ENCODE data around the gene GHRH. TPM values are rescaled to one million over a fixed set of nuclear protein-coding genes. Genes with fewer than 3 reads are reported as not detected.

The GHRH gene
- total RNA-seq, 1 donor from 2014 or later = not detected

- TF ChIP-seq CTCF (IDR thresholded peaks at IDR 0.05; ENCODE audit: insufficient read depth, low read length, poor library complexity, severe bottlenecking) = no peak
- Histone ChIP-seq H3K27me3 (ENCODE audit: control insufficient read depth, insufficient read depth, low read length) (no peaks in the 10 kb centered on the region), H3K4me3 (ENCODE audit: low read depth, low read length) (no peak overlapping the region), H3K36me3 (ENCODE audit: control insufficient read depth, insufficient read depth, low read length) (no peaks in the 10 kb centered on the region)
- no peak for DNase-seq (ENCODE audit: low read depth)
Observed at GRCh38 chr20:37305839-37306238, 44.2 kb upstream of the GHRH start.

- no peak for TF ChIP-seq CTCF (IDR thresholded peaks at IDR 0.05; ENCODE audit: insufficient read depth, low read length, poor library complexity, severe bottlenecking)
- H3K36me3 ChIP-seq (ENCODE audit: control insufficient read depth, insufficient read depth, low read length) = no peaks in the 10 kb centered on the region
- DNase-seq (ENCODE audit: low read depth) = no peak
- H3K27me3 ChIP-seq (ENCODE audit: control insufficient read depth, insufficient read depth, low read length) = no peaks in the 10 kb centered on the region
- H3K4me3 ChIP-seq (ENCODE audit: low read depth, low read length) = no peak overlapping the region
Observed at GRCh38 chr20:37305079-37305478, 43.5 kb upstream of the GHRH start.

- DNase-seq (ENCODE audit: low read depth) = no peak
- H3K4me3 ChIP-seq (ENCODE audit: low read depth, low read length) = no peak overlapping the region
- H3K27me3 ChIP-seq (ENCODE audit: control insufficient read depth, insufficient read depth, low read length) = no peaks in the 10 kb centered on the region
- H3K36me3 ChIP-seq (ENCODE audit: control insufficient read depth, insufficient read depth, low read length) = no peaks in the 10 kb centered on the region
- TF ChIP-seq CTCF (IDR thresholded peaks at IDR 0.05; ENCODE audit: insufficient read depth, low read length, poor library complexity, severe bottlenecking) = no peak
Observed at GRCh38 chr20:37303637-37304036, 42.0 kb upstream of the GHRH start.

- no peak for DNase-seq (ENCODE audit: low read depth)
- no peak for TF ChIP-seq CTCF (IDR thresholded peaks at IDR 0.05; ENCODE audit: insufficient read depth, low read length, poor library complexity, severe bottlenecking)
- H3K4me3 ChIP-seq (ENCODE audit: low read depth, low read length) = no peak overlapping the region
- H3K36me3 ChIP-seq (ENCODE audit: control insufficient read depth, insufficient read depth, low read length) = no peaks in the 10 kb centered on the region
- no peaks in the 10 kb centered on the region for H3K27me3 ChIP-seq (ENCODE audit: control insufficient read depth, insufficient read depth, low read length)
Observed at GRCh38 chr20:37302981-37303380, 41.4 kb upstream of the GHRH start.

GRCh38 chr20:37301558-37301957, 39.9 kb upstream of the GHRH start:
- DNase-seq (ENCODE audit: low read depth) = no peak
- H3K36me3 ChIP-seq (ENCODE audit: control insufficient read depth, insufficient read depth, low read length) = no peaks in the 10 kb centered on the region
- no peak for TF ChIP-seq CTCF (IDR thresholded peaks at IDR 0.05; ENCODE audit: insufficient read depth, low read length, poor library complexity, severe bottlenecking)

GRCh38 chr20:37301120-37301519, 39.5 kb upstream of the GHRH start:
- no peak for DNase-seq (ENCODE audit: low read depth)
- Histone ChIP-seq H3K27me3 (ENCODE audit: control insufficient read depth, insufficient read depth, low read length) (no peaks in the 10 kb centered on the region), H3K4me3 (ENCODE audit: low read depth, low read length) (no peak overlapping the region), H3K36me3 (ENCODE audit: control insufficient read depth, insufficient read depth, low read length) (no peaks in the 10 kb centered on the region)
- no peak for TF ChIP-seq CTCF (IDR thresholded peaks at IDR 0.05; ENCODE audit: insufficient read depth, low read length, poor library complexity, severe bottlenecking)

More at GRCh38 chr20:37301558-37301957, 39.9 kb upstream of the GHRH start:
- Histone ChIP-seq H3K4me3 (ENCODE audit: low read depth, low read length) (no peak overlapping the region), H3K27me3 (ENCODE audit: control insufficient read depth, insufficient read depth, low read length) (no peaks in the 10 kb centered on the region)

Data from kidney epithelial cell (primary cell).